ENCODE data around the gene SMIM3.

Gene SMIM3

GRCh38 chr5:150780187-150780692 lies 1.7 kb downstream of the SMIM3 start:
- Histone ChIP-seq H4K8ac (ENCODE audit: low read depth, low read length) (no peak overlapping the region), H3K4ac (ENCODE audit: low read length) (no peak overlapping the region), H3K14ac (ENCODE audit: low read length) (no peak overlapping the region), H2AK5ac (ENCODE audit: low read depth, low read length) (no peak overlapping the region), H3K4me1 (ENCODE audit: control insufficient read depth in 2 of 2, insufficient read depth in 1 of 2, low read depth in 1 of 2, low read length in 2 of 2) (peaks cover 6 to 8% of the 10 kb centered on the region in 2 donors), H2BK120ac (ENCODE audit: low read depth, low read length) (no peak overlapping the region), H3K27ac (replicated peaks; ENCODE audit: low read length) (no peak overlapping the region), H2AFZ (ENCODE audit: low read length) (no peak overlapping the region), H3K4me3 (ENCODE audit: low read length in 2 of 2) (no peak overlapping the region), H3K9me3 (replicated peaks in 1 of 2; ENCODE audit: control insufficient read depth in 2 of 2, insufficient read depth in 1 of 2, low read depth in 1 of 2, low read length in 2 of 2) (no peaks in the 10 kb centered on the region), H2BK12ac (ENCODE audit: low read length) (no peak overlapping the region), H3K23ac (ENCODE audit: low read depth, low read length, poor library complexity) (no peak overlapping the region), H2BK15ac (ENCODE audit: low read length) (no peak overlapping the region), H3K18ac (ENCODE audit: low read length) (no peak overlapping the region), H3K79me1 (ENCODE audit: low read depth, low read length) (peaks cover 2% of the 10 kb centered on the region), H3K4me2 (ENCODE audit: insufficient read depth, low read length, poor library complexity, severe bottlenecking) (no peak overlapping the region), H3K36me3 (replicated peaks in 1 of 2; ENCODE audit: control insufficient read depth in 2 of 2, insufficient read depth in 2 of 2, low read length in 2 of 2) (no peaks in the 10 kb centered on the region), H2BK5ac (ENCODE audit: low read length) (no peak overlapping the region), H3K27me3 (ENCODE audit: control insufficient read depth in 3 of 3, insufficient read depth in 3 of 3, low read depth in 1 of 3, low read length in 3 of 3) (peaks cover 0 to 2% (median 0%) of the 10 kb centered on the region in 3 experiments), H4K91ac (ENCODE audit: low read depth, low read length, poor library complexity) (no peak overlapping the region), H3K9ac (ENCODE audit: low read depth, low read length, poor library complexity) (no peak overlapping the region)
- no peak for DNase-seq (ENCODE audit: low spot score)
- no CpG with 5 or more reads among the region's 6 CpGs for WGBS, 2 donors (ENCODE audit: extremely low coverage in 2 of 2, insufficient read length in 2 of 2, insufficient replicate concordance in 1 of 2)

GRCh38 chr5:150780816-150781221 lies 2.3 kb downstream of the SMIM3 start:
- WGBS, 2 donors (ENCODE audit: extremely low coverage in 2 of 2, insufficient read length in 2 of 2, insufficient replicate concordance in 1 of 2): no CpG with 5 or more reads among the region's 5 CpGs

GRCh38 chr5:150781706-150782614 lies 3.4 kb downstream of the SMIM3 start:
- no CpG with 5 or more reads among the region's 10 CpGs for WGBS, 2 donors (ENCODE audit: extremely low coverage in 2 of 2, insufficient read length in 2 of 2, insufficient replicate concordance in 1 of 2)
- H2AK5ac ChIP-seq (ENCODE audit: low read depth, low read length): no peak overlapping the region
- H2BK15ac ChIP-seq (ENCODE audit: low read length): no peak overlapping the region
- peaks cover 2% of the 10 kb centered on the region for H3K79me1 ChIP-seq (ENCODE audit: low read depth, low read length)
- no peak overlapping the region for H3K4me2 ChIP-seq (ENCODE audit: insufficient read depth, low read length, poor library complexity, severe bottlenecking)
- DNase-seq (ENCODE audit: low spot score): no peak
- H4K91ac ChIP-seq (ENCODE audit: low read depth, low read length, poor library complexity): no peak overlapping the region
- no peaks in the 10 kb centered on the region for H3K36me3 ChIP-seq (replicated peaks in 1 of 2; ENCODE audit: control insufficient read depth in 2 of 2, insufficient read depth in 2 of 2, low read length in 2 of 2)
- no peak overlapping the region for H2AFZ ChIP-seq (ENCODE audit: low read length)
- no peak overlapping the region for H2BK12ac ChIP-seq (ENCODE audit: low read length)
- no peaks in the 10 kb centered on the region for H3K27me3 ChIP-seq (ENCODE audit: control insufficient read depth in 3 of 3, insufficient read depth in 3 of 3, low read depth in 1 of 3, low read length in 3 of 3)
- peaks cover 6 to 8% of the 10 kb centered on the region in 2 donors for H3K4me1 ChIP-seq (ENCODE audit: control insufficient read depth in 2 of 2, insufficient read depth in 1 of 2, low read depth in 1 of 2, low read length in 2 of 2)
- no peak overlapping the region for H3K4me3 ChIP-seq (ENCODE audit: low read length in 2 of 2)
- no peak overlapping the region for H3K27ac ChIP-seq (replicated peaks; ENCODE audit: low read length)
- H3K9me3 ChIP-seq (replicated peaks in 1 of 2; ENCODE audit: control insufficient read depth in 2 of 2, insufficient read depth in 1 of 2, low read depth in 1 of 2, low read length in 2 of 2): peaks cover 0 to 9% of the 10 kb centered on the region in 2 donors
- H2BK120ac ChIP-seq (ENCODE audit: low read depth, low read length): no peak overlapping the region
- H3K18ac ChIP-seq (ENCODE audit: low read length): no peak overlapping the region
- H3K14ac ChIP-seq (ENCODE audit: low read length): no peak overlapping the region
- H3K23ac ChIP-seq (ENCODE audit: low read depth, low read length, poor library complexity): no peak overlapping the region
- no peak overlapping the region for H2BK5ac ChIP-seq (ENCODE audit: low read length)
- H3K4ac ChIP-seq (ENCODE audit: low read length): no peak overlapping the region
- H3K9ac ChIP-seq (ENCODE audit: low read depth, low read length, poor library complexity): no peak overlapping the region
- H4K8ac ChIP-seq (ENCODE audit: low read depth, low read length): no peak overlapping the region

More at GRCh38 chr5:150780816-150781221, 2.3 kb downstream of the SMIM3 start:
- Histone ChIP-seq H3K4me2 (ENCODE audit: insufficient read depth, low read length, poor library complexity, severe bottlenecking) (no peak overlapping the region), H3K4me3 (ENCODE audit: low read length in 2 of 2) (no peak overlapping the region), H3K9ac (ENCODE audit: low read depth, low read length, poor library complexity) (no peak overlapping the region), H3K27me3 (ENCODE audit: control insufficient read depth in 3 of 3, insufficient read depth in 3 of 3, low read depth in 1 of 3, low read length in 3 of 3) (peaks cover 0 to 2% (median 0%) of the 10 kb centered on the region in 3 experiments), H2BK15ac (ENCODE audit: low read length) (no peak overlapping the region), H3K4me1 (ENCODE audit: control insufficient read depth in 2 of 2, insufficient read depth in 1 of 2, low read depth in 1 of 2, low read length in 2 of 2) (peaks cover 6 to 8% of the 10 kb centered on the region in 2 donors), H3K27ac (replicated peaks; ENCODE audit: low read length) (no peak overlapping the region), H4K8ac (ENCODE audit: low read depth, low read length) (no peak overlapping the region), H2BK120ac (ENCODE audit: low read depth, low read length) (no peak overlapping the region), H2BK12ac (ENCODE audit: low read length) (no peak overlapping the region), H3K18ac (ENCODE audit: low read length) (no peak overlapping the region), H2AK5ac (ENCODE audit: low read depth, low read length) (no peak overlapping the region), H4K91ac (ENCODE audit: low read depth, low read length, poor library complexity) (no peak overlapping the region), H2AFZ (ENCODE audit: low read length) (no peak overlapping the region), H3K14ac (ENCODE audit: low read length) (no peak overlapping the region), H3K4ac (ENCODE audit: low read length) (no peak overlapping the region), H3K23ac (ENCODE audit: low read depth, low read length, poor library complexity) (no peak overlapping the region), H3K79me1 (ENCODE audit: low read depth, low read length) (peaks cover 2% of the 10 kb centered on the region), H3K36me3 (replicated peaks in 1 of 2; ENCODE audit: control insufficient read depth in 2 of 2, insufficient read depth in 2 of 2, low read length in 2 of 2) (no peaks in the 10 kb centered on the region), H3K9me3 (replicated peaks in 1 of 2; ENCODE audit: control insufficient read depth in 2 of 2, insufficient read depth in 1 of 2, low read depth in 1 of 2, low read length in 2 of 2) (peaks cover 0 to 3% of the 10 kb centered on the region in 2 donors), H2BK5ac (ENCODE audit: low read length) (no peak overlapping the region)
- no peak for DNase-seq (ENCODE audit: low spot score)

- Histone ChIP-seq H2AFZ (ENCODE audit: low read length) (no peak overlapping the region), H2BK120ac (ENCODE audit: low read depth, low read length) (no peak overlapping the region), H3K36me3 (replicated peaks in 1 of 2; ENCODE audit: control insufficient read depth in 2 of 2, insufficient read depth in 2 of 2, low read length in 2 of 2) (no peaks in the 10 kb centered on the region), H2AK5ac (ENCODE audit: low read depth, low read length) (no peak overlapping the region), H3K4me1 (ENCODE audit: control insufficient read depth in 2 of 2, insufficient read depth in 1 of 2, low read depth in 1 of 2, low read length in 2 of 2) (peaks cover 3 to 7% of the 10 kb centered on the region in 2 donors), H2BK5ac (ENCODE audit: low read length) (no peak overlapping the region), H3K14ac (ENCODE audit: low read length) (no peak overlapping the region), H3K9ac (ENCODE audit: low read depth, low read length, poor library complexity) (no peak overlapping the region), H3K9me3 (replicated peaks in 1 of 2; ENCODE audit: control insufficient read depth in 2 of 2, insufficient read depth in 1 of 2, low read depth in 1 of 2, low read length in 2 of 2) (peaks cover 0 to 9% of the 10 kb centered on the region in 2 donors), H2BK15ac (ENCODE audit: low read length) (no peak overlapping the region), H3K4ac (ENCODE audit: low read length) (no peak overlapping the region), H2BK12ac (ENCODE audit: low read length) (no peak overlapping the region), H3K79me1 (ENCODE audit: low read depth, low read length) (peaks cover 2% of the 10 kb centered on the region), H3K27ac (replicated peaks; ENCODE audit: low read length) (no peak overlapping the region), H4K91ac (ENCODE audit: low read depth, low read length, poor library complexity) (no peak overlapping the region), H4K8ac (ENCODE audit: low read depth, low read length) (no peak overlapping the region), H3K4me2 (ENCODE audit: insufficient read depth, low read length, poor library complexity, severe bottlenecking) (no peak overlapping the region), H3K27me3 (ENCODE audit: control insufficient read depth in 3 of 3, insufficient read depth in 3 of 3, low read depth in 1 of 3, low read length in 3 of 3) (no peaks in the 10 kb centered on the region), H3K18ac (ENCODE audit: low read length) (no peak overlapping the region), H3K23ac (ENCODE audit: low read depth, low read length, poor library complexity) (no peak overlapping the region), H3K4me3 (ENCODE audit: low read length in 2 of 2) (no peak overlapping the region)
- no peak for DNase-seq (ENCODE audit: low spot score)
- no CpG with 5 or more reads among the region's 3 CpGs for WGBS, 2 donors (ENCODE audit: extremely low coverage in 2 of 2, insufficient read length in 2 of 2, insufficient replicate concordance in 1 of 2)
Measured at GRCh38 chr5:150782850-150783249, 4.3 kb downstream of the SMIM3 start.

All from neuronal stem cell (in vitro differentiated cells).